ENCODE results near the gene SCGN.

Gene SCGN

GRCh38 chr6:25669413-25669812, 17.4 kb downstream of the SCGN start:
- TF ChIP-seq CTCF (IDR thresholded peaks at IDR 0.05; ENCODE audit: borderline replicate concordance, extremely low read depth, low read length, poor library complexity, severe bottlenecking) (no peak), EZH2 (IDR thresholded peaks at IDR 0.05; ENCODE audit: borderline replicate concordance, low read depth, low read length, severe bottlenecking) (no peak)
- Histone ChIP-seq H3K9ac (ENCODE audit: low read depth, low read length) (no peak overlapping the region), H3K79me2 (ENCODE audit: insufficient read depth, low read length) (no peaks in the 10 kb centered on the region), H3K4me1 (ENCODE audit: insufficient read depth, low read length) (no peaks in the 10 kb centered on the region), H3K36me3 (ENCODE audit: insufficient read depth, low read length) (no peaks in the 10 kb centered on the region), H4K20me1 (ENCODE audit: insufficient read depth, low read length) (no peaks in the 10 kb centered on the region), H3K27ac (ENCODE audit: low read length) (no peak overlapping the region), H3K9me3 (ENCODE audit: insufficient read depth, low read length, severe bottlenecking) (no peaks in the 10 kb centered on the region), H3K4me2 (ENCODE audit: insufficient read depth, low read length) (no peak overlapping the region), H3K4me3 (ENCODE audit: low read depth in 1 of 2, low read length in 2 of 2) (no peak overlapping the region), H3K27me3 (ENCODE audit: insufficient read depth, low read length, poor library complexity) (peaks cover 14% of the 10 kb centered on the region), H2AFZ (ENCODE audit: low read depth, low read length) (no peak overlapping the region)
- DNase-seq, result no peak
- no peak for ATAC-seq (ENCODE audit: insufficient read depth, low read depth)

- no peaks in the 10 kb centered on the region for H3K79me2 ChIP-seq (ENCODE audit: insufficient read depth, low read length)
- H3K36me3 ChIP-seq (ENCODE audit: insufficient read depth, low read length), result no peaks in the 10 kb centered on the region
- no peak overlapping the region for H3K4me2 ChIP-seq (ENCODE audit: insufficient read depth, low read length)
- no peak overlapping the region for H2AFZ ChIP-seq (ENCODE audit: low read depth, low read length)
- no peaks in the 10 kb centered on the region for H3K4me1 ChIP-seq (ENCODE audit: insufficient read depth, low read length)
- DNase-seq (no peak), ATAC-seq (ENCODE audit: insufficient read depth, low read depth) (no peak)
- no peak overlapping the region for H3K4me3 ChIP-seq (ENCODE audit: low read depth in 1 of 2, low read length in 2 of 2)
- H3K9me3 ChIP-seq (ENCODE audit: insufficient read depth, low read length, severe bottlenecking), result no peaks in the 10 kb centered on the region
- H3K9ac ChIP-seq (ENCODE audit: low read depth, low read length), result no peak overlapping the region
- peaks cover 13% of the 10 kb centered on the region for H3K27me3 ChIP-seq (ENCODE audit: insufficient read depth, low read length, poor library complexity)
- H4K20me1 ChIP-seq (ENCODE audit: insufficient read depth, low read length), result no peaks in the 10 kb centered on the region
- TF ChIP-seq EZH2 (IDR thresholded peaks at IDR 0.05; ENCODE audit: borderline replicate concordance, low read depth, low read length, severe bottlenecking) (no peak), CTCF (IDR thresholded peaks at IDR 0.05; ENCODE audit: borderline replicate concordance, extremely low read depth, low read length, poor library complexity, severe bottlenecking) (no peak)
- no peak overlapping the region for H3K27ac ChIP-seq (ENCODE audit: low read length)
Measured at GRCh38 chr6:25670208-25670607, 18.2 kb downstream of the SCGN start.

GRCh38 chr6:25670793-25671513, 18.9 kb downstream of the SCGN start:
- no peak for ATAC-seq (ENCODE audit: insufficient read depth, low read depth)
- H3K4me2 ChIP-seq (ENCODE audit: insufficient read depth, low read length), result no peak overlapping the region

More at GRCh38 chr6:25670793-25671513, 18.9 kb downstream of the SCGN start:
- TF ChIP-seq EZH2 (IDR thresholded peaks at IDR 0.05; ENCODE audit: borderline replicate concordance, low read depth, low read length, severe bottlenecking), result no peak
- no peak for TF ChIP-seq CTCF (IDR thresholded peaks at IDR 0.05; ENCODE audit: borderline replicate concordance, extremely low read depth, low read length, poor library complexity, severe bottlenecking)
- H3K27ac ChIP-seq (ENCODE audit: low read length), result no peak overlapping the region
- peaks cover 19% of the 10 kb centered on the region for H3K27me3 ChIP-seq (ENCODE audit: insufficient read depth, low read length, poor library complexity)
- H4K20me1 ChIP-seq (ENCODE audit: insufficient read depth, low read length), result no peaks in the 10 kb centered on the region
- no peak for DNase-seq
- no peaks in the 10 kb centered on the region for H3K79me2 ChIP-seq (ENCODE audit: insufficient read depth, low read length)
- no peaks in the 10 kb centered on the region for H3K4me1 ChIP-seq (ENCODE audit: insufficient read depth, low read length)
- H3K9me3 ChIP-seq (ENCODE audit: insufficient read depth, low read length, severe bottlenecking), result no peaks in the 10 kb centered on the region
- H3K9ac ChIP-seq (ENCODE audit: low read depth, low read length), result no peak overlapping the region
- H3K4me3 ChIP-seq (ENCODE audit: low read depth in 1 of 2, low read length in 2 of 2), result no peak overlapping the region
- no peak overlapping the region for H2AFZ ChIP-seq (ENCODE audit: low read depth, low read length)
- H3K36me3 ChIP-seq (ENCODE audit: insufficient read depth, low read length), result no peaks in the 10 kb centered on the region

Measured in DND-41 (cell line).